Endothelial cell of umbilical vein (primary cell): ENCODE measurements around the gene ZNF354C. TPM values are rescaled to one million over a fixed set of nuclear protein-coding genes. Genes with fewer than 3 reads are reported as not detected.

Source experiments
- BruUV-seq: library from RNA; stranded (reverse); fragments of 400-500 nt; replicated peaks from 2 replicates; lab custom pipeline; 2021; lab: Mats Ljungman, UMichigan
- CTCF ChIA-PET: fragments of 300-600, 350-600 bp; sonication (Branson Sonifier 250); formaldehyde crosslinking; loops from one replicate; lab custom pipeline; 2021; ENCODE audit warnings: antibody characterized with exemption, inconsistent platforms; lab: Charles Lee
- POLR2A ChIA-PET: fragments of 300-600, 350-600 bp; sonication (Branson Sonifier 250); formaldehyde crosslinking; loops from one replicate; lab custom pipeline; 2021; ENCODE audit warnings: antibody characterized with exemption, inconsistent platforms; lab: Charles Lee
- DNase-seq: peaks from one replicate; pipeline ENCODE4 v3.0.0-alpha.2; 2011; ENCODE audit warnings: low read depth, low spot score
- FAIRE-seq: peaks from 2 replicates; lab custom pipeline; 2011; peaks lifted over from hg19 to GRCh38; lab: Jason Lieb, UNC
- H2AFZ ChIP-seq: 2 replicates; pipeline ENCODE4 v1.6.0; 2012; ENCODE audit warnings: low read depth, low read length, control low read depth, inconsistent platforms
- H3K27ac ChIP-seq: 2 replicates; pipeline ENCODE4 v1.5.1; 2011; ENCODE audit warnings: low read depth, mild to moderate bottlenecking, control low read depth, low read length, moderate library complexity; ENCODE audit not compliant: insufficient read depth
- H3K27me3 ChIP-seq, 2 experiments: 2 replicates each; pipeline versions ENCODE4 v1.6.0 to v1.6.1; 2011; ENCODE audit warnings: low read length in 2 of 2, mixed read lengths in 1 of 2; ENCODE audit not compliant: control insufficient read depth in 2 of 2, insufficient read depth in 2 of 2
- H3K36me3 ChIP-seq, 2 experiments: 2 replicates in 1 of 2; 3 replicates in 1 of 2; pipeline ENCODE4 v1.5.1; 2011; ENCODE audit warnings: low read length in 2 of 2, mild to moderate bottlenecking in 1 of 2, moderate library complexity in 1 of 2; ENCODE audit not compliant: control insufficient read depth in 2 of 2, insufficient read depth in 2 of 2; ENCODE audit errors: extremely low read depth in 1 of 2
- H3K4me1 ChIP-seq: 3 replicates; pipeline ENCODE4 v1.5.1; 2011; ENCODE audit warnings: mild to moderate bottlenecking, low read length; ENCODE audit not compliant: control insufficient read depth, insufficient read depth; ENCODE audit errors: extremely low read depth
- H3K4me2 ChIP-seq: 2 replicates; pipeline ENCODE4 v1.6.1; 2011; ENCODE audit warnings: low read length, control low read depth, mixed read lengths; ENCODE audit not compliant: insufficient read depth
- H3K4me3 ChIP-seq, 3 experiments: fragments of 200-600 bp in 1 of 3; sonication (generic), shearing (Covaris generic) in 1 of 3; replicated peaks in 1 of 3; 2 replicates each; pipeline ENCODE4 v1.5.1; 2011 to 2016; ENCODE audit warnings: control low read depth in 3 of 3, low read length in 3 of 3, mild to moderate bottlenecking in 2 of 3, inconsistent platforms in 1 of 3, low read depth in 1 of 3, moderate library complexity in 1 of 3; ENCODE audit not compliant: insufficient read depth in 1 of 3
- H3K79me2 ChIP-seq: 2 replicates; pipeline ENCODE4 v1.6.0; 2012; ENCODE audit warnings: low read length, inconsistent platforms; ENCODE audit not compliant: control insufficient read depth, insufficient read depth
- H3K9ac ChIP-seq: replicated peaks from 2 replicates; pipeline ENCODE3; 2011; ENCODE audit warnings: low read length, control low read depth; ENCODE audit not compliant: insufficient read depth; ENCODE audit errors: extremely low read depth
- H3K9me1 ChIP-seq: replicated peaks from 3 replicates; pipeline ENCODE4 v1.6.0; 2011; ENCODE audit warnings: mild to moderate bottlenecking, low read length; ENCODE audit not compliant: control insufficient read depth, insufficient read depth; ENCODE audit errors: extremely low read depth
- H3K9me3 ChIP-seq: replicated peaks from 2 replicates; pipeline ENCODE4 v1.5.1; 2012; ENCODE audit warnings: low read length, inconsistent platforms; ENCODE audit not compliant: control insufficient read depth, insufficient read depth
- H4K20me1 ChIP-seq: replicated peaks from 2 replicates; pipeline ENCODE3; 2011; ENCODE audit warnings: mild to moderate bottlenecking, low read length; ENCODE audit not compliant: control insufficient read depth, insufficient read depth; ENCODE audit errors: extremely low read depth
- EZH2 ChIP-seq: IDR thresholded peaks from 2 replicates; pipeline ENCODE4 v1.6.1; 2012; ENCODE audit warnings: borderline replicate concordance, low read depth, mild to moderate bottlenecking, moderate library complexity, low read length, inconsistent platforms; ENCODE audit not compliant: severe bottlenecking
- FOS ChIP-seq: IDR thresholded peaks from 2 replicates; pipeline ENCODE4 v1.6.1; 2011; ENCODE audit warnings: mild to moderate bottlenecking, low read length, moderate library complexity, borderline replicate concordance; ENCODE audit not compliant: insufficient read depth
- GATA2 ChIP-seq: IDR thresholded peaks from 2 replicates; pipeline ENCODE4 v1.7.0; 2011; ENCODE audit warnings: low read depth, mild to moderate bottlenecking, moderate library complexity, mixed read lengths, low read length; ENCODE audit not compliant: insufficient read length, insufficient read depth
- JUN ChIP-seq: IDR thresholded peaks from 2 replicates; pipeline ENCODE4 v1.6.1; 2011; ENCODE audit warnings: borderline replicate concordance, low read depth; ENCODE audit not compliant: insufficient read length, insufficient read depth
- MAX ChIP-seq: IDR thresholded peaks from 2 replicates; pipeline ENCODE4 v1.6.1; 2011; ENCODE audit not compliant: insufficient read depth, insufficient read length
- MYC ChIP-seq: IDR thresholded peaks from one replicate; pipeline ENCODE4 v1.6.1; 2011; ENCODE audit warnings: mild to moderate bottlenecking, low read depth, low read length
- POLR2A ChIP-seq: IDR thresholded peaks from 2 replicates; pipeline ENCODE4 v1.6.1; 2012; ENCODE audit warnings: low read depth, mild to moderate bottlenecking, control low read depth, low read length
- POLR2AphosphoS5 ChIP-seq: IDR thresholded peaks from 2 replicates; pipeline ENCODE4 v1.6.1; 2012; ENCODE audit warnings: low read depth, mild to moderate bottlenecking, control low read depth, low read length, moderate library complexity; ENCODE audit not compliant: insufficient read depth
- dilution Hi-C: fragments of 300-500 bp; cut with MboI; formaldehyde crosslinking; loops from one replicate; pipeline ENCODE4 v1.15.0; 2019; ENCODE audit warnings: low sequenced_read_pairs; ENCODE audit not compliant: extremely low pct_ligation_motif_present
- intact Hi-C: fragments of 100-400 bp; cut with micrococcal nuclease; formaldehyde crosslinking; loops from one replicate; pipeline ENCODE4 v1.10.0; 2022
- polyA plus RNA-seq, 4 experiments: library from polyadenylated mRNA; depleted of rRNA in 3 of 4; stranded (reverse) in 3 of 4; unstranded in 1 of 4; fragments of >200 nt; gene quantifications; 2 replicates each; pipeline versions ENCODE4 v1.2.1 to v1.2.3, GENCODE V29; 2011 to 2012; ENCODE audit warnings: missing spikeins in 1 of 4
- total RNA-seq: library from RNA; stranded (reverse); gene quantifications from 2 replicates; pipeline ENCODE4 v1.2.3, GENCODE V29; 2021
- TF ChIP-seq, protein P1 (sequence below), 2 donors: IDR thresholded peaks; 1 replicate in 1 of 2; 2 replicates in 1 of 2; pipeline ENCODE4 v1.5.1; 2011; ENCODE audit warnings: low read length in 2 of 2, mild to moderate bottlenecking in 2 of 2, moderate library complexity in 2 of 2, control low read depth in 1 of 2, inconsistent platforms in 1 of 2, low read depth in 1 of 2; ENCODE audit not compliant: insufficient read depth in 1 of 2; ENCODE audit errors: extremely low read depth in 1 of 2

ZNF354C gene
- total and polyA plus RNA-seq, 2 donors (not counting 3 experiments of a cell fraction or from before 2014, with no cell fraction given) = 1.5 to 4.7 TPM

- Histone ChIP-seq H3K9ac (no peak overlapping the region), H4K20me1 (no peaks in the 10 kb centered on the region), H3K27ac (no peak overlapping the region), H3K36me3 (no peaks in the 10 kb centered on the region), H2AFZ (no peak overlapping the region), H3K4me3 (no peak overlapping the region), H3K27me3 (no peaks in the 10 kb centered on the region), H3K4me1 (no peaks in the 10 kb centered on the region), H3K9me1 (no peaks in the 10 kb centered on the region), H3K4me2 (no peak overlapping the region), H3K79me2 (no peaks in the 10 kb centered on the region), H3K9me3 (peaks cover 2% of the 10 kb centered on the region)
- no peak for TF ChIP-seq MAX
- TF ChIP-seq MYC = no peak
- no peak for TF ChIP-seq JUN
- TF ChIP-seq POLR2AphosphoS5 = no peak
- TF ChIP-seq EZH2 = no peak
- no peak for TF ChIP-seq GATA2
- TF ChIP-seq POLR2A = no peak
- TF ChIP-seq, protein P1, sequence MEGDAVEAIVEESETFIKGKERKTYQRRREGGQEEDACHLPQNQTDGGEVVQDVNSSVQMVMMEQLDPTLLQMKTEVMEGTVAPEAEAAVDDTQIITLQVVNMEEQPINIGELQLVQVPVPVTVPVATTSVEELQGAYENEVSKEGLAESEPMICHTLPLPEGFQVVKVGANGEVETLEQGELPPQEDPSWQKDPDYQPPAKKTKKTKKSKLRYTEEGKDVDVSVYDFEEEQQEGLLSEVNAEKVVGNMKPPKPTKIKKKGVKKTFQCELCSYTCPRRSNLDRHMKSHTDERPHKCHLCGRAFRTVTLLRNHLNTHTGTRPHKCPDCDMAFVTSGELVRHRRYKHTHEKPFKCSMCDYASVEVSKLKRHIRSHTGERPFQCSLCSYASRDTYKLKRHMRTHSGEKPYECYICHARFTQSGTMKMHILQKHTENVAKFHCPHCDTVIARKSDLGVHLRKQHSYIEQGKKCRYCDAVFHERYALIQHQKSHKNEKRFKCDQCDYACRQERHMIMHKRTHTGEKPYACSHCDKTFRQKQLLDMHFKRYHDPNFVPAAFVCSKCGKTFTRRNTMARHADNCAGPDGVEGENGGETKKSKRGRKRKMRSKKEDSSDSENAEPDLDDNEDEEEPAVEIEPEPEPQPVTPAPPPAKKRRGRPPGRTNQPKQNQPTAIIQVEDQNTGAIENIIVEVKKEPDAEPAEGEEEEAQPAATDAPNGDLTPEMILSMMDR (IDR thresholded peaks at IDR 0.05; ENCODE audit: extremely low read depth in 1 of 2, insufficient read depth in 1 of 2, low read depth in 1 of 2, low read length in 2 of 2) = no peak
- no peak for TF ChIP-seq FOS
- dilution Hi-C loops (no loop called here), intact Hi-C loops (no loop called here)
- FAIRE-seq = no peak
- CTCF ChIA-PET = no interaction called here
- POLR2A ChIA-PET = no interaction called here
- no peak for DNase-seq
- BruUV-seq = no TSS peak
These were observed 69.5 kb downstream of the ZNF354C start for GRCh38 chr5:179129607-179130071.
